Kidney (tissue), 14 donors: ENCODE results near the gene PARPBP. TPM values are rescaled to one million over a fixed set of nuclear protein-coding genes. Genes with fewer than 3 reads are reported as not detected.
"Not testable (repeated sequence)": the region's sequence is repeated elsewhere in the genome, so short reads cannot be mapped to it uniquely, and the experiment has no call there.

Experiments used
- DNase-seq, 5 donors: peaks; one replicate each; pipeline ENCODE4 v3.0.0-alpha.2; 2013 to 2020
- FAIRE-seq: peaks from 2 replicates; lab custom pipeline; 2012; peaks lifted over from hg19 to GRCh38; lab: Jason Lieb, UNC
- H3K27ac ChIP-seq, 2 donors: one replicate each; pipeline ENCODE4 v1.7.0; 2013; ENCODE audit warnings: low read depth in 2 of 2, low read length in 2 of 2, inconsistent platforms in 1 of 2
- H3K27me3 ChIP-seq: one replicate; pipeline ENCODE4 v1.7.1; 2013; ENCODE audit warnings: low read length, inconsistent platforms; ENCODE audit not compliant: control insufficient read depth, insufficient read depth
- H3K36me3 ChIP-seq, 3 donors: one replicate each; pipeline versions ENCODE4 v1.7.0 to v1.7.1; 2013; ENCODE audit warnings: low read length in 3 of 3, control low read depth in 1 of 3, inconsistent platforms in 1 of 3; ENCODE audit not compliant: insufficient read depth in 3 of 3, control insufficient read depth in 2 of 3
- H3K4me1 ChIP-seq, 3 donors: one replicate each; pipeline versions ENCODE4 v1.7.0 to v1.7.1; 2013; ENCODE audit warnings: low read length in 3 of 3, inconsistent platforms in 1 of 3, low read depth in 1 of 3; ENCODE audit not compliant: control insufficient read depth in 2 of 3, insufficient read depth in 2 of 3
- H3K4me3 ChIP-seq, 3 donors: one replicate each; pipeline versions ENCODE4 v1.7.0 to v1.8.1; 2013; ENCODE audit warnings: low read length in 3 of 3, control low read depth in 1 of 3, inconsistent platforms in 1 of 3
- H3K9ac ChIP-seq, 3 donors: one replicate each; pipeline versions ENCODE4 v1.7.0 to v1.7.1; 2013; ENCODE audit warnings: low read length in 3 of 3, control low read depth in 1 of 3, inconsistent platforms in 1 of 3
- H3K9me3 ChIP-seq, 3 donors: one replicate each; pipeline versions ENCODE4 v1.7.0 to v1.7.1; 2013; ENCODE audit warnings: low read length in 3 of 3, control low read depth in 1 of 3, inconsistent platforms in 1 of 3; ENCODE audit not compliant: control insufficient read depth in 2 of 3, insufficient read depth in 1 of 3
- intact Hi-C: fragments of 100-400 bp; cut with DNase I; formaldehyde crosslinking; loops from one replicate; pipeline ENCODE4 v1.11.1; 2022
- polyA plus RNA-seq: library from polyadenylated mRNA; stranded (reverse); fragments of 350-450 nt; fragmentation: Illumina TruSeq; extraction: RNeasy Lipid Tissue Mini Kit (QIAGEN cat#74804); gene quantifications from one replicate; pipeline ENCODE4 v1.2.3, GENCODE V29; 2014; ENCODE audit warnings: low read depth, low replicate concordance; ENCODE audit not compliant: insufficient read depth
- total RNA-seq: library from RNA; stranded (reverse); fragmentation: NEBNext Ultra II Directional; extraction: Animal tissue kit (Norgen Biotek cat#: 25700); gene quantifications from one replicate; pipeline ENCODE4 v1.2.1, GENCODE V29; 2021
- TF ChIP-seq, protein P1 (sequence below): IDR thresholded peaks from 3 replicates; pipeline ENCODE4 v1.5.1; 2012; ENCODE audit warnings: mild to moderate bottlenecking, moderate library complexity, borderline replicate concordance; ENCODE audit not compliant: insufficient read depth; ENCODE audit errors: extremely low read depth
- donor health status: control.
- donor health status: control.
- donor health status: control.
- donor health status: control.
- donor health status: control.
- donor health status: DM: yes; HTN: yes; CAD: no.
- donor health status: Normal renal cell carcinoma (clear cell type).

PARPBP gene
- total and polyA plus RNA-seq, 2 donors from 2014 or later: 1.1 to 2.8 TPM

GRCh38 chr12:102118874-102119273 lies 1.1 kb upstream of the PARPBP start:
- TF ChIP-seq, protein P1, sequence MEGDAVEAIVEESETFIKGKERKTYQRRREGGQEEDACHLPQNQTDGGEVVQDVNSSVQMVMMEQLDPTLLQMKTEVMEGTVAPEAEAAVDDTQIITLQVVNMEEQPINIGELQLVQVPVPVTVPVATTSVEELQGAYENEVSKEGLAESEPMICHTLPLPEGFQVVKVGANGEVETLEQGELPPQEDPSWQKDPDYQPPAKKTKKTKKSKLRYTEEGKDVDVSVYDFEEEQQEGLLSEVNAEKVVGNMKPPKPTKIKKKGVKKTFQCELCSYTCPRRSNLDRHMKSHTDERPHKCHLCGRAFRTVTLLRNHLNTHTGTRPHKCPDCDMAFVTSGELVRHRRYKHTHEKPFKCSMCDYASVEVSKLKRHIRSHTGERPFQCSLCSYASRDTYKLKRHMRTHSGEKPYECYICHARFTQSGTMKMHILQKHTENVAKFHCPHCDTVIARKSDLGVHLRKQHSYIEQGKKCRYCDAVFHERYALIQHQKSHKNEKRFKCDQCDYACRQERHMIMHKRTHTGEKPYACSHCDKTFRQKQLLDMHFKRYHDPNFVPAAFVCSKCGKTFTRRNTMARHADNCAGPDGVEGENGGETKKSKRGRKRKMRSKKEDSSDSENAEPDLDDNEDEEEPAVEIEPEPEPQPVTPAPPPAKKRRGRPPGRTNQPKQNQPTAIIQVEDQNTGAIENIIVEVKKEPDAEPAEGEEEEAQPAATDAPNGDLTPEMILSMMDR: no peak
- Histone ChIP-seq H3K36me3 (peaks cover 0 to 5% (median 0%) of the 10 kb centered on the region in 3 donors), H3K4me3 (peak overlapping the region in 2 of 3 donors; percentile 83 to 89), H3K27me3 (no peaks in the 10 kb centered on the region), H3K9me3 (no peaks in the 10 kb centered on the region), H3K9ac (no peak overlapping the region), H3K4me1 (peaks cover 0 to 14% (median 13%) of the 10 kb centered on the region in 3 donors), H3K27ac (no peak overlapping the region)
- FAIRE-seq: no peak
- intact Hi-C loops: no loop called here
- no peak for DNase-seq

- TF ChIP-seq, protein P1: no peak
- DNase-seq (no peak), FAIRE-seq (no peak)
- Histone ChIP-seq H3K27me3 (no peaks in the 10 kb centered on the region), H3K27ac (no peak overlapping the region), H3K9ac (peak overlapping the region in 2 of 3 donors; percentile 43 to 93), H3K4me3 (peak overlapping the region; percentile 83 to 96 (median 89)), H3K4me1 (peaks cover 0 to 14% (median 13%) of the 10 kb centered on the region in 3 donors), H3K9me3 (no peaks in the 10 kb centered on the region), H3K36me3 (peaks cover 0 to 5% (median 0%) of the 10 kb centered on the region in 3 donors)
- intact Hi-C loops: no loop called here
Measured at GRCh38 chr12:102120564-102120873, 536 bp downstream of the PARPBP start.

DNA sequence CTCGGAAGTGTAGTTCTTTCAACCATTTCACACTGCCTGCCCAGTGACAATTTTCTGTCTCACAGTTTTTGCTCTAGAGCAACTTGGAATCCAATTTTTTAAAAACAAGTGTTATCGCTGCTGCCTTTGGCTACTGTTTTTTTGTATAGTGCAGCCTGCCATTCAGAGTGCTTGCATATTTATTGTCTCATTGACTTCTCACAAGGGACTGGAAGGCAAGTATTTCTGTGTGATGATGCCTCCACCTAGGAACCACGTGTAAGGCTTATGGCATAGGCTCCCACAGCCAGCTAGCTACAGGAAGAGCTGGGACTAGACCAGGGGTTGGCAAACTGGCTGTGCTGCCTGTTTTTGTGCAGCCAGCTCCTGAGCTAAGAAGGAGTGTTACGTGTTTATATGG lies 903 bp downstream of the PARPBP start:
- Histone ChIP-seq H3K36me3 (peaks cover 0 to 5% (median 0%) of the 10 kb centered on the region in 3 donors), H3K4me1 (peaks cover 0 to 14% (median 13%) of the 10 kb centered on the region in 3 donors), H3K9me3 (no peaks in the 10 kb centered on the region), H3K27ac (no peak overlapping the region), H3K4me3 (peak overlapping the region; percentile 83 to 96 (median 89)), H3K27me3 (no peaks in the 10 kb centered on the region), H3K9ac (peak overlapping the region in 1 of 3 donors; percentile 93)
- DNase-seq: no peak
- intact Hi-C loops: no loop called here
- no peak for FAIRE-seq
- TF ChIP-seq, protein P1: no peak

- H3K36me3 ChIP-seq, FAIRE-seq, H3K4me3 ChIP-seq, H3K27ac ChIP-seq, H3K9me3 ChIP-seq, H3K9ac ChIP-seq, DNase-seq, H3K27me3 ChIP-seq, intact Hi-C loops: not testable (repeated sequence)
- peaks cover 0 to 14% (median 13%) of the 10 kb centered on the region in 3 donors for H3K4me1 ChIP-seq
Measured at GRCh38 chr12:102121328-102121727, 1.3 kb downstream of the PARPBP start.

GRCh38 chr12:102130720-102131119 lies 10.7 kb downstream of the PARPBP start:
- FAIRE-seq, H3K4me3 ChIP-seq, H3K4me1 ChIP-seq, H3K27ac ChIP-seq, H3K27me3 ChIP-seq, H3K9ac ChIP-seq, H3K9me3 ChIP-seq, DNase-seq, H3K36me3 ChIP-seq, intact Hi-C loops: not testable (repeated sequence)

- DNase-seq, H3K4me1 ChIP-seq, FAIRE-seq, H3K36me3 ChIP-seq, H3K9me3 ChIP-seq, H3K4me3 ChIP-seq, H3K27me3 ChIP-seq, H3K9ac ChIP-seq, intact Hi-C loops, H3K27ac ChIP-seq: not testable (repeated sequence)
Measured at GRCh38 chr12:102131442-102131841, 11.5 kb downstream of the PARPBP start.
